Lower leg skin (tissue), 4 donors: ENCODE measurements around the gene STOX1. TPM values are rescaled to one million over a fixed set of nuclear protein-coding genes. Genes with fewer than 3 reads are reported as not detected.
"Not testable (repeated sequence)": the region's sequence is repeated elsewhere in the genome, so short reads cannot be mapped to it uniquely, and the experiment has no call there.

Experiments used
- DNase-seq, 2 donors: peaks; one replicate each; pipeline ENCODE4 v3.0.0-alpha.2; 2019; ENCODE audit warnings: low spot score in 2 of 2
- H3K4me3 ChIP-seq: fragments of 200-600 bp; sonication (generic); 2 replicates; pipeline ENCODE4 v1.5.1; 2017; ENCODE audit warnings: mild to moderate bottlenecking, low read depth; ENCODE audit not compliant: poor library complexity, severe bottlenecking
- POLR2A ChIP-seq, 2 donors: fragments of 450-650 bp; IDR thresholded peaks; one replicate each; pipeline ENCODE4 v1.6.1; 2016 to 2017; ENCODE audit warnings: antibody characterized with exemption in 2 of 2, mild to moderate bottlenecking in 1 of 2, moderate library complexity in 1 of 2
- WGBS, 2 donors: methylation state at CpG; one replicate each; pipeline ENCODE4 v1.1.5; 2018; 5-methylcytosine and 5-hydroxymethylcytosine counted together
- intact Hi-C: fragments of 100-400 bp; cut with DNase I; formaldehyde crosslinking; loops from one replicate; pipeline ENCODE4 v1.15.0; 2023; ENCODE audit warnings: low total_unique reads
- total RNA-seq, 4 donors: library from RNA; depleted of rRNA; stranded (reverse); fragments of >200 nt; gene quantifications; one replicate each; pipeline ENCODE4 v1.1.0, GENCODE V29; 2016
- TF ChIP-seq, protein P1 (sequence below), 3 donors: fragments of 450-650 bp; IDR thresholded peaks; one replicate each; pipeline ENCODE4 v1.5.1; 2016; ENCODE audit warnings: antibody characterized with exemption in 3 of 3, mild to moderate bottlenecking in 3 of 3, moderate library complexity in 2 of 3

STOX1 gene
- total RNA-seq, 4 donors from 2014 or later = 1.5 to 2.6 (median 1.9) TPM

DNA sequence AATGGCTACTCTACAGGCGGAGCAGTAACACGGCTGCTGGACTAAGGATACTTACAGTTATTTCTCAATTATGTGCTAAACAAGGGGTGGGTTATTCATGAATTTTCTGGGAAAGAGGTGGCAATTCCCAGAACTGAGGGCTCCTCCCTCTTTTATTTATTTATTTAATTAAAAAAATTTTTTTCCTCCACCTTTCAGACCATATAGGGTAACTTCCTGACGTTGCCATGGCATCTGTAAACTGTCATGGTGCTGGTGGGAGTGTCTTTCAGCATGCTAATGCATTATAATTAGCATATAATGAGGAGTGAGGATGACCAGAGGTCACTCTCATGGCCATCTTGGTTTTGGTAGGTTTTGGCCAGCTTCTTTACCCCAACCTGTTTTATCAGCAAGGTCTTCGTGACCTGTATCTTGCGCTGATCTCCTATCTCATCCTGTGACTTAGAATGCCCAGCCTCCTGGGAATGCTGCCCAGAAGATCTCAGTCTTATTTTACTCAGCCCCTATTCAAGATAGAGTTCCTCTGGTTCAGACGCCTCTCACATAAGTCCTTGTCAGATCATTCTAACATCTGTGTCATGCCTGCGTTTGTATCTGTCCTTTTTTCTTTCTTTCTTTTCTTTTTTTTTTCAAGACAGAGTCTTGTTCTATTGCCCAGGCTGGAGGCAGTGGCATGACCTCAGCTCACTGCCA, 15.9 kb upstream of the STOX1 start:
- no peak for DNase-seq
- intact Hi-C loops = no loop called here
- no peak overlapping the region for H3K4me3 ChIP-seq
- TF ChIP-seq, protein P1, sequence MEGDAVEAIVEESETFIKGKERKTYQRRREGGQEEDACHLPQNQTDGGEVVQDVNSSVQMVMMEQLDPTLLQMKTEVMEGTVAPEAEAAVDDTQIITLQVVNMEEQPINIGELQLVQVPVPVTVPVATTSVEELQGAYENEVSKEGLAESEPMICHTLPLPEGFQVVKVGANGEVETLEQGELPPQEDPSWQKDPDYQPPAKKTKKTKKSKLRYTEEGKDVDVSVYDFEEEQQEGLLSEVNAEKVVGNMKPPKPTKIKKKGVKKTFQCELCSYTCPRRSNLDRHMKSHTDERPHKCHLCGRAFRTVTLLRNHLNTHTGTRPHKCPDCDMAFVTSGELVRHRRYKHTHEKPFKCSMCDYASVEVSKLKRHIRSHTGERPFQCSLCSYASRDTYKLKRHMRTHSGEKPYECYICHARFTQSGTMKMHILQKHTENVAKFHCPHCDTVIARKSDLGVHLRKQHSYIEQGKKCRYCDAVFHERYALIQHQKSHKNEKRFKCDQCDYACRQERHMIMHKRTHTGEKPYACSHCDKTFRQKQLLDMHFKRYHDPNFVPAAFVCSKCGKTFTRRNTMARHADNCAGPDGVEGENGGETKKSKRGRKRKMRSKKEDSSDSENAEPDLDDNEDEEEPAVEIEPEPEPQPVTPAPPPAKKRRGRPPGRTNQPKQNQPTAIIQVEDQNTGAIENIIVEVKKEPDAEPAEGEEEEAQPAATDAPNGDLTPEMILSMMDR (IDR thresholded peaks at IDR 0.05) = no peak
- TF ChIP-seq POLR2A (IDR thresholded peaks at IDR 0.05) = no peak
- 78 to 83% methylated on average over 7 of the region's 7 CpGs for WGBS, 2 donors

DNA sequence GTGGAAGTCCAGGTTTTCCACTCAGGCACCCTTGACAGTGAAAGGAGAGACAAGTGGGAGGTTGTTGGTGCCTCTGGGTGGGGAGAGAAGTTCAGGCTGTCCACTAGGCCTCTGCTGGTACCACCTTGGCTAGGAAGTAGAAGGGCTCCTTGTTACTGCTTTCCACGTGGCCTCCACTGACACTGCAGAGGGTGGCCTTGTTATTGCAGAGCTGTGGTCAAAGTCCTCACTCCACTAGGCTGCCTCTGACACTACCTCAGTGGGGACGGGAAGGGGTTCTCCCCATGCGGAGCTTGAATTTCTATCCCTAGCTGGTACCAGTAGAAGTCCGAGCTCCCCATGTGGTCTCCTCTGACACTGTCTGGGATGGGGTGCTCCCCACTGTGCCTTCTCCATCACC, 14.9 kb upstream of the STOX1 start:
- TF ChIP-seq, protein P1 (IDR thresholded peaks at IDR 0.05) = no peak
- no peak for TF ChIP-seq POLR2A (IDR thresholded peaks at IDR 0.05)
- no peak overlapping the region for H3K4me3 ChIP-seq
- 95 to 100% methylated on average over 3 to 4 of the region's 4 CpGs for WGBS, 2 donors
- no peak for DNase-seq
- intact Hi-C loops = no loop called here

DNA sequence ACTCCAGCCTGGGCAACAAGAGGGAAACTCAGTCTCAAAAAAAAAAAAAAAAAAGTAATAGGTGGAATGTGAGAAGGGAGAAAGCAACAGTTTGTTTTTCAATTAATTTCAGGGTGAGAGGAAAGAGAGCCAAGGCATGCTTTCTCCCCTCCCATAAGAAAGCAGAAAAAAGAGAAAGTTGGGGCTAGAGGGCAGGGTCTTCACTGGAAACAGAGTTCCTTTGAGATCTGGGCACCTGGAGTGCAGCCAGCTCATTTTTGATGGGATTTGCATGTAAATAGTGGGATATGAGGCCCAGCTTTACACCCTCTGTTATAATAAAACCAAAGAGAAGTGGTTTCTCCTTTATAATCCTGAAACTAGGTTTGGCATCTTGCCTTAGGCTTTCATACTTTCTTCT, 13.8 kb upstream of the STOX1 start:
- H3K4me3 ChIP-seq = no peak overlapping the region
- intact Hi-C loops = no loop called here
- no peak for TF ChIP-seq POLR2A (IDR thresholded peaks at IDR 0.05)
- TF ChIP-seq, protein P1 (IDR thresholded peaks at IDR 0.05) = no peak
- no peak for DNase-seq

DNA sequence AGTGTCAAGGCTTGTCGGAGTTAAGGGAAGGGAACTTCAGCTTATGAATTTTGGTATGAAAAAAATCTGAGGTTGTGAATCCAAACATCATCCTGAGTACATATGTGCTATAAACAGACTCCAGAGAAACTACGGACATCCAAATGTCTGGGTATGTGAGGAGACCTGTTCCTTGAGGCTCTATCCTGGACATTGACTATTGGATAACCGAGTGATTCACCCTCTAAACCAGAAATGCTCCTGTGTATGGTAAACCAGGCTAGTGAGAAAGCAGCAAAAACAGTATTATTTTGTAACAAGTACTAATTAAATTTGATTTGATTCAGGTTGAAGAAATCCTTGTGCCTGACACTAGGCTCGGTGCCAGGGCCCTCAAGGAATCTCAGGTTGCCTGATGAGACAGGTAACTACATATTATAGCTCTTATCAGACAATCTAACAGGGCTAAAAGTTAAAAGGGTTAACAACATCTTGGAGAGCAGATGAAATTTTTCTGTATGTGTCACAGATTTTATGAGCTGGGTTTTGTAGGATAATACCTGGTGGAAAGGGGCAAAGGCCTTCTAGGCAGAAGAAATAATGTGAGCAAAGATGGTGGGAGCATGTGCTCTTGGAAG, 10.4 kb upstream of the STOX1 start:
- TF ChIP-seq POLR2A (IDR thresholded peaks at IDR 0.05) = no peak
- TF ChIP-seq, protein P1 (IDR thresholded peaks at IDR 0.05) = no peak
- 39 to 42% methylated on average over 4 of the region's 4 CpGs for WGBS, 2 donors
- DNase-seq = no peak
- no peak overlapping the region for H3K4me3 ChIP-seq
- intact Hi-C loops = no loop called here

DNA sequence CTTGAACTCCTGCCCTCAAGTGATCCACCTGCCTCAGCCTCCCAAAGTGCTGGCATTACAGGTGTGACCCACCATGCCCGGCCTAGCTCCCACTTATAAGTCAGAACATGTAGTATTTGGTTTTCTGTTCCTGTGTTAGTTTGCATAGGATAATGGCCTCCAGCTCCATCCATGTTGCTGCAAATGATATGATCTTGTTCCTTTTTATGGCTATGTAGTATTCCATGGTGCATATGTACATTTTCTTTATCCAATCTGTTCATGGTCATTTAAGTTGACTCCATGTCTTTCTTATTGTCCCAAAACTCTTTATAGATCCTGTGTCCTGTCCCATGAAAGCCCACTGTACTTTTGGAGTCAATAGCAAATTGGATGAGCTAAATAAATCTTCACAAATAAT, 7.0 kb upstream of the STOX1 start:
- H3K4me3 ChIP-seq, DNase-seq, intact Hi-C loops: not testable (repeated sequence)
- WGBS, 2 donors = 89 to 100% methylated on average over 1 of the region's 1 CpG

DNA sequence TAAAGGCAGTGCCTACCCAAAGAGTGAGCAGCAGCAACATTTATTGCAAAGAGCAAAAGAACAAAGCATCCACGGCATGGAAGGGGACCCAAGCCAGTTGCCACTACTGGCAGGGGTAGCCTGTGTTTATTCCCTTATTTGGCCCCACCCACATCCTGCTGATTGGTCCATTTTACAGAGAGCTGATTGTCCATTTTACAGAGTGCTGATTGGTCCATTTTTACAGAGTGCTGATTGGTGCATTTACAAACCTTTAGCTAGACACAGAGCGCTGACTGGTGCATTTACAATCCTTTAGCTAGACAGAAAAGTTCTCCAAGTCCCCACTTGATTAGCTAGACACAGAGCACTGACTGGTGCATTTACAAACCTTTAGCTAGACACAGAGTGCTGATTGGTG, 4.7 kb upstream of the STOX1 start:
- DNase-seq, intact Hi-C loops, H3K4me3 ChIP-seq: not testable (repeated sequence)
- WGBS, 2 donors = 92 to 96% methylated on average over 2 of the region's 2 CpGs

DNA sequence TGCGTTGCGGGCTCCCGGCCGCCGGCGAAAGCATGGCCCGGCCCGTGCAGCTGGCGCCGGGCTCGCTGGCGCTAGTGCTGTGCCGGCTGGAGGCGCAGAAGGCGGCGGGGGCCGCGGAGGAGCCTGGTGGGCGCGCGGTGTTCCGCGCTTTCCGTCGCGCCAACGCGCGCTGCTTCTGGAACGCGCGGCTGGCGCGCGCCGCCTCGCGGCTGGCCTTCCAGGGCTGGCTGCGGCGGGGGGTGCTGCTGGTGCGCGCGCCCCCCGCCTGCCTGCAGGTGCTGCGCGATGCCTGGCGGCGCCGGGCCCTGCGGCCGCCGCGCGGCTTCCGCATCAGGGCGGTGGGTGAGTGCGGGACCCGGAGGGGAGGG, 245 bp downstream of the STOX1 start:
- peak overlapping the region; percentile 42 for H3K4me3 ChIP-seq
- intact Hi-C loops, DNase-seq: not testable (repeated sequence)
- no CpG with 5 or more reads among the region's 58 CpGs for WGBS, 2 donors

DNA sequence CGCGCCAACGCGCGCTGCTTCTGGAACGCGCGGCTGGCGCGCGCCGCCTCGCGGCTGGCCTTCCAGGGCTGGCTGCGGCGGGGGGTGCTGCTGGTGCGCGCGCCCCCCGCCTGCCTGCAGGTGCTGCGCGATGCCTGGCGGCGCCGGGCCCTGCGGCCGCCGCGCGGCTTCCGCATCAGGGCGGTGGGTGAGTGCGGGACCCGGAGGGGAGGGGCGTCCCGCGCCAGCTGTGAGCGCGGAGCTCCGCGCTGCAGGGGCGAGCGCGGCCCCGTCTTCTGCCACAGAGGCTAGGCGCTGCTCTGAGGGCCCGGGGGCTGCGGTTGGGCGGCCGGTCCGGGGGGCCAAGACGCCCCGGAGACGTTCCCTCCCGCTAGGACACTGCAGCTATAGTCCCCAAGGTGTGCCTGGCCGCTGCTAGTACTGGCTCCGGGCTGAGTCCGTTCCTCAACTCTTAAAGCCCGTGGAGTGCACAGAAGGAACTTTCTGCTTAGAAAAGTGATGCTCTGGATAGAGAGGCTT, 811 bp downstream of the STOX1 start:
- H3K4me3 ChIP-seq, intact Hi-C loops, DNase-seq: not testable (repeated sequence)
- 1 to 2% methylated on average over 10 to 13 of the region's 59 CpGs for WGBS, 2 donors
